Measurements from ENCODE around the gene ATR. TPM values are rescaled to one million over a fixed set of nuclear protein-coding genes. Genes with fewer than 3 reads are reported as not detected.
"Not testable (repeated sequence)": the region's sequence is repeated elsewhere in the genome, so short reads cannot be mapped to it uniquely, and the experiment has no call there.

The ATR gene
- total RNA-seq, 1 donor from 2014 or later, result 36.1 TPM

DNA sequence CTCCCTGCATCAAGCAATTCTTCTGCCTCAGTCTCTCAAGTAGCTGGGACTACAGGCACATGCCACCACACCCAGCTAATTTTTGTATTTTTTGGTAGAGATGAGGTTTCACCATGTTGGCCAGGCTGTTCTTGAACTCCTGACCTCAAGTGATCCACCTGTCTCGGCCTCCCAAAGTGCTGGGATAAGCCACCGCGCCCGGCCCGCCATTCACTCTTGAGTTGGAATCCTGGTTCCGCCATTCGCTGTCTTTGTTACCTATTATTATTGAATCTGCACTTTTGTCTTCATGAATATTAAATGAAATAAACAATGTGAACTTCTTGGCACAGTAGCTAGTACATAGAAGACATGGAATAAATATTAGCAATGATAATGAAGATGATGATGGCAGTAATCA lies 13.7 kb upstream of the ATR start:
- DNase-seq, result not testable (repeated sequence)

DNA sequence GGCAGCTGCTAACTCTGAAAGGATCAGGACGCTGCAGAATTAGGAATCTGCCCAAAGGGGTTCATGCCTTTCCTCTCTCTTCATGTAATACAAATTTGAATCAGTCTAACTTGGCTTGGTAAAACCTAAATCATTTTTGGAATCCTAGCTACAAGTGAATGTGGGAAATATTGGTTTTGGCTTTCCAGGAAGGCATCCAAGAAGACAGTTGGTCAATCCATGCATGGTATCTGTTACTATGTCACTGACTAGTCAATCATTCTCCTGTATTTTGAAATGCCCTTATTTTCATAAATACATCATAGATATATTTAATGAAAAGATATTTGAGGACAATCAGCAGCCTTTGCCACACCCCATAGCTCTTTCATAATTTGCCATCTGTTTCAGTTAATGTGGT lies 10.2 kb upstream of the ATR start:
- DNase-seq, result no peak

DNA sequence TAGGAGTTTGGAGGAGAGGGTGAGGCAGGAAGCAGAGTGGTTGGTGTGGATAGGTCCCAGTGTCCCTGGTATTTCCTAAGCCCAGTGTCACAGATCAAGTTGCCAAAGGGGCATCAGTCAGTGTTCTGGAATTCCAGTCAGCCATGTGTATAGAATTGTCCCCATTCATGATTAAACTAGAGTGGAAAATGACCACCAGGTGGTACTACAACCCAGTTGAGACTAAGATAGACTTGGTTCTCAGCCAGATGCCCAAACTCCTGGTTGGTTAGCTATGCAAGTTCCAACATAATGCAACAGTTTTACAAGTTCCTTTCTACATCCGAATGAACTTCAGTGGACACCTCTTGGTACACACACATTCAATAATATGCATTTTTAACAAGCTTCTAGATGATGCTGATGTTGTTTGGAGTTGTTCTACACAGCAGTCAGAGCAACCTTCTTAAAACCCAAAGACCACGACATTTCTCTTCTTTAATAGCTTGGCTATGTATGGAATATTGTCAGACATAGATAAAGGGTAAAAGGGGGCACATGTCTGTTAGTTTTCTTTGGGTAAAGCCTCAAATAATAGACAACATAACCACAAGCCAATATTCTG lies 8.4 kb upstream of the ATR start:
- peak; percentile 85 for DNase-seq

DNA sequence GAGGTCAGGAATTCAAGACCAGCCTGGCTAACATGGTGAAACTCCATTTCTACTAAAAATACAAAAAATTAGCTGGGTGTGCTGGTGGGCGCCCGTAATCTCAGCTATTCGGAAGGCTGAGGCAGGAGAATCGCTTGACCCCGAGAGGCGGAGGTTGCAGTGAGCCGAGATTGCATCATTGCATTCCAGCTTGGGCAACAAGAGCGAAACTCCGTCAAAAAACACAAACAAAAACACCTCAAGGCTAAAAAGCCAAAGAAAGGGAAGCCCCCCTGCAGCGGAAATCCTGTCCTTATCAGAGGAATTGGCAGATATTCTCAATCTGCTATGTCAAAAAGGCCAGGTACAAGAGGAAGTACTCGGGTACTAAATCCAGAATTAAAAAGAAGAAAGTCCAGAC lies 2.5 kb upstream of the ATR start:
- not testable (repeated sequence) for DNase-seq

DNA sequence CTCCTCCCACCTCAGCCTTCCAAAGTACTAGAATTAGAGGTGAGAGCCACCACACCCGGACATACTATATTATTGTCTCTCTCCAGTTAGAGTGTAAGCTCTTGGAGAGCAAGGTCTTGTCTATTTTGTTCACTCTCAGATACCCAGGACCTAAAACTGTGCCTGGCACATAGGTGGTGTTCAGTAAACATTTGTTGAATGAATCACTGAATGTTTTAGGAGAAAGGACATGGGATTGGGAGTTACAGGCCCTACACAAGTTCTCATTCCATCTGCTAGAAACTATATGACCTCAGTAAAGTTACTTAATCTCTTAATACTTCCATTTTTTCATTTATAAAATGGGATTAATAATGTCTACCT lies 1.5 kb upstream of the ATR start:
- DNase-seq, result no peak

DNA sequence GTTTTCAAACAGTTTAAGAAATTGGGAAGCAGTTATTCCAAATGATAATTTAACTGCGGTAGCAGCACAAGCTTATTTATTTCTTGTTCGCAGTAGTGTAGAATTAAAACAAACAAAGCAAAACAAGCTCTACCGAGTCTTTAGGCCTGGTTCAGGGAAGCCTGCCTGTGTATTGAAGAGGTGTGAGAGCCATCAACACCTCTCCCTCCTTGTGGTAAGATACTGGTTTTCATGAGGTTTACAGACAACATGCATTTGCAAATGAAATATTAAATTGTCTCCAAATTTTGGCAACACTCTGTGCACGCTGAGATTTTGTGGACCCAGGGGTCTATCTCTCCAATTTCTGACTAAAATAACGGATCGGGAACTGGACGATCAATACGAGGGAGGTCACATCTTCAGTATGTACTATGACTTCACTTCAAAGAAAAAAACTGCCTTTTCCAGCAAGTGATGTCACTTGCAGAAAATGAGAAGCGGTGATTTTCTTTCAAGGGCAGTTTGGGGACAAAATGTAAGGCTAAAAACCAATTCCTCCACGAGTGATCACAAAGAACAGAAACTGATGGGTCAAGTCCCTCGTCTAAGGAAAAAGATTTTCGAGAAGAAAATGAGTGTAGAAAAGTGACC lies 721 bp downstream of the ATR start:
- DNase-seq, result no peak

DNA sequence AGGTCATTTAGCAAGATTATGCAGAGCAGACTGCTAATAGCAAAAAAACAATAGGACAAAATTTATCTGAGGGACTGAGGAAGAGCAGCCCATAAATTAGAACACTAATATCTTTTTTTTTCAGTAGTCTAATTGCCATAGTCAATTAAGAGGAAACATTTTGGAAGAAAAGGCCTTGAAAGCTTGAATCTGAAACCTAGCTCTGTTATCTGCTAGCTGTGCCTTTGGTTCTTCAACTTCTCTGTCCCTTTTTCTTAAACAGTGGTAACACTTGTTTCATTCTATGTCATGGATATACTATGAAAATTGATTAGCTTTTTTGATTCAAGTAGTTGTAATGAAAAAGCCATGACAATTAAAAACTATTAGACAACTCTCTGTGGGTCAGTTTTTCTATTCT lies 1.7 kb downstream of the ATR start:
- DNase-seq, result no peak

DNA sequence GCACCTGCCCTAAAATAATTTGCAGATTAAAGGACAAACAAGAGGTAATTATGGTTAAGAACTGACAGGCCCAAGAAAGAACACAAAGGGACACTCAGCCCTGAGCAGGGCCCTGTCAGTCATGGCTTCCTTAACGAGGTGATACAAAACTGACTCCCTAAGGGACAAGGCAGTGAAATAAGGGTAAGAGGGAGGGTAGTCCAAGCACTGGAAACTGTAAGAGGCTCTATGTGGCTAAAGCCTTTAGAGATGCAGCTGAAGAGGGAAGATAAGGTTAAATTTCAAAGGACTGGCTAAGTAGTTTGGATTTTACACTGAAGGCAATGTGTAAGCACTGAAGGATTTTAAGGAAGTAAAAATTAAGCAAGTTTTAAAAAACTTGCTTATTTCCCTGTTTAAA lies 3.9 kb downstream of the ATR start:
- DNase-seq, result no peak

DNA sequence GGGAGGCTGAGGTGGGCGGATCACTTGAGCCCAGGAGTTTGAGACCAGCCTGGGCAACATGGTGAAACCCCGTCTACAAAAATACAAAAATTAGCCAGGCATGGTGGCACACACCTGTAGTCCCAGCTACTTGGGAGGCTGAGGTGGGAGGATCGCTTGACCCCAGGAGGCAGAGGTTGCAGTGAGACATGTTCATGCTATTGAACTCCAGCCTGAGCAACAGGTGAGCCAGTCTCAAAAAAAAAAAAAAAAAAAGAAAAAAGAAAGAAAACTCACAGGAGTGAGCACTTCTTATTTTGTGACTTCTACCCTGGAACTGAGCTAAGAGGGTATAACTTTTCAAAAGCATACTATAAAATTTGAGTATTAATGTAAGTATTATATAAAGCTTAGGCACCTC lies 4.3 kb downstream of the ATR start:
- not testable (repeated sequence) for DNase-seq

DNA sequence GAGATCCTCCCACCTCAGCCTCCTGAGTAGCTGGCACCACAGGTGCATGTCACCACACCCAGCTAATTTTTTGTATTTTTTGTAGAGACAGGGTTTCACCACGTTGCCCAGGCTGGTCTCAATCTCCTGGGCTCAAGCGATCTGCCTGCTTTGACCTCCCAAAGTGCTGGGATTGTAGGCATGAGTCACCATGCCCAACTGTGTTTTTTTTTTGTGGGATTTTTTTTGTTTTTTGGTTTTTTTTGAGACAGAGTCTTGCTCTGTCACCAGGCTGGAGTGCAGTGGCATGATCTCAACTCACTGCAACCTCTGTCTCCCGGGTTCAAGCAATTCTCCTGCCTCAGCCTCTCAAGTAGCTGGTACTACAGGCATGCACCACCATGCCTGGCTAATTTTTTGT lies 9.1 kb downstream of the ATR start:
- not testable (repeated sequence) for DNase-seq

DNA sequence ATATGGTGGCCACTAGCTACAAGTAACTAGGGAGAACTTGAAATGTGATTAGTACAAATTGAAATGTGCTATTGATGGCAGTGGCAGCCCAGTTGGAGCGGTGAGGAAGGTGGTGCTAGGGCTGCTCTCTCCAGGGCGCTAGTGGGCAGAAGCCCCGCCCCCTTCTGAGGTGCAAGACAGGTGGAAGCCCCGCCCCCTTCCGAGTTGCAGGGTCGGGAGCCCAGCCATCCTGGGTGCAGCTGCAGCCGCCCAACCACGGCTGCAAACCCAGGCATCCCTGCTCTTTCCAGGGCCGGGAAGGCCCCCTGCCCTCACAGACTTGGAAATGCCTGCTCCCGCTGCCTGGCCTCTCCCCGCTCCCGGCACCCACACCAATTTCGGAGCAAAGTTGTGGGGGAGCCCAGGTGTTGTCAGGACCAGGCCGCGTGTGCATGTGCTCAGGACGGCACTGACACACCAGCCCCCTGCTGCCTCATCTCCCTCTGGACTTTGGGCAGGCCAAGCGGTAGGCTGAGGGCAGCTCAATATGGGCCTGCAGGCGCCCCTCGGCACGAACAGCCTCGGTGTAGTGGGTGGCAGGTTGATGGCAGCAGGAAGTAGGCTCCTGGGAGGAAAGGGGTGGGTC lies 10.0 kb downstream of the ATR start:
- DNase-seq, result no peak

DNA sequence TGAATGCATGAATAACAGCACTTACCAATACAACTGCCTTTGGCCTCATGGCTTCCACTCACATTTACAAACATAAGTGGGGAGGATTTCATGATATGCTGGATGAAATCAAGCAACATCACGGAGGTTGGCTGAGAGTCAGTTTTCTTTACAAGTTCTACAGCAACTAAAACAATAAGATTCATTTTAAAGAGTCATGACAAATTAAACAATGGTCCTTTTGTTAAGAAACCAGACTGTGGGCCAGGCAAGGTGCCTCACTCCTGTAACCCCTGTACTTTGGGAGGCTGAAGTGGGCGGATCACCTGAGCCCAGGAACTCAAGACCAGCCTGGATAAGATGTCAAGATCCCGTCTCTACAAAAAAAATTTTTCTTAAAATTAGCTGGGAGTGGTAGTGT lies 12.4 kb downstream of the ATR start:
- no peak for DNase-seq

DNA sequence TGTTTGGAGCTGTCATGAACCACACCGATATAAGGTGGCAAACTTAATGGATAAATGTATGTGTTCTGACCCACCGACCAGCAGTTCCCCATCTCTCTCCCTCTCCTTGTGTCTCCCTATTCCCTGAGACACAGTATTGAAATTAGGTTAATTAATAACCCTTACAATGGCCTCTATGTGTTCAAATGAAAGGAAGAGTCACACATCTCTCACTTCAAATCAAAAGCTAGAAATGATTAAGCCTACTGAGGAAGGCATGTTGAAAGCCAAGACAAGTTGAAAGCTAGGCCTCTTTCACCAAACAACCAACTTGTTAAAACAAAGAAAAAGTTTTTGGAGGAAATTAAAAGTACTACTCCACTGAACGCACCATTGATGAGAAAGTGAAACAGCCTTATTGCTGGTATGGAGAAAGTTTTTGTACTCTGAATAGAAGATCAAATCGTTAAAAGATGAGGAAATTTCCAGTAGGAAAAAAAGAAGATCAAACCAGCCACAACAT lies 15.0 kb downstream of the ATR start:
- DNase-seq, result no peak

DNA sequence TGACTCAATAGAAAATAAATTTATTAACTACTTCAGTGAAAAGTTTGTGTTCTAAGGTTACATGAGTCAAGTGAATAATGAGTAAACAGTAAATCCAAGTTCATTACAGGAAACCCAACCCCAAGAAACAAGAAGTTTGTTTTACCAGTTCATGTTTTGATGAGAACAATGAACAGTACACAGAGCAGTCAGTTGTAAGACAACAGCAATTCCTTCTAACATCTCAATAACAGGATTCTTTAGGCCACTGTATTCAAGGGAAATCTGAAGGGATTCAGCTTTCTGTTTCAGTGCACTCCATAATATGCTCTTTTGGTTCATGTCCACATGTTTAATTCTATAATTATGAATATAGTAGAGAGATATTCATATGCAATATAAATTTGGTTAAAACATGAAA lies 18.4 kb downstream of the ATR start:
- DNase-seq, result no peak

DNA sequence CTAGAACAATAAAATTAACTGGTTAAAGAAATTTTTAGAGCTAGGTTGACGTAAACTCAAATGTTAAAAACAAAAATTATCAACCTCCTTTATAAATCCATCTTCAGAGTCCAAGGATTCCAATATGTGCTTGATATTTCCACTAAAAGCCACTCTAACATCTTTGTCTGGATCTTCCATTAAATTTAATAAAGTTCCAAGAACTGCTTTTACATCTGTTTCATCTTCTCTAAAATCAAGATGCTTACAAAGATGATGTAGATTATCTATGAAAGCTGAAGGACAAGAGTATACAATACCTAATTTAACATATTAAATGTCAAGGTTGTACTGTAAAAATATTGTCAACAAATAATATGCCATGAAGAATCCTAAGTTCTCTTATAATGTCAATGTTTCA lies 24.8 kb downstream of the ATR start:
- no peak for DNase-seq

DNA sequence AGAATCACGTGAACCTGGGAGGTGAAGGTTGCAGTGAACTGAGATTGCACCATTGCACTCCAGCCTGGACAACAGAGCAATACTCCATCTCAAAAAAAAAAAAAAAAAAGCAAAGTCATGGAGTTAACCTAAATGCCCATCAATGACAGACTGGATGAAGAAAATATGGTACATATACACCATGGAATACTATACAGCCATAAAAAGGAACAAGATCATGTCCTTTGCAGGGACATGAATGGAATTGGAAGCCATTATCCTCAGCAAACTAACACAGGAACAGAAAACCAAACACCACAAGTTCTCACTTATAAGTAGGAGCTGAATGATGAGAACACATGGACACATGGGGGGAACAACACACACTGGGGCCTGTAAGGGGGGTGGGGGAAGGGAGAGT lies 26.0 kb downstream of the ATR start:
- DNase-seq, result not testable (repeated sequence)

DNA sequence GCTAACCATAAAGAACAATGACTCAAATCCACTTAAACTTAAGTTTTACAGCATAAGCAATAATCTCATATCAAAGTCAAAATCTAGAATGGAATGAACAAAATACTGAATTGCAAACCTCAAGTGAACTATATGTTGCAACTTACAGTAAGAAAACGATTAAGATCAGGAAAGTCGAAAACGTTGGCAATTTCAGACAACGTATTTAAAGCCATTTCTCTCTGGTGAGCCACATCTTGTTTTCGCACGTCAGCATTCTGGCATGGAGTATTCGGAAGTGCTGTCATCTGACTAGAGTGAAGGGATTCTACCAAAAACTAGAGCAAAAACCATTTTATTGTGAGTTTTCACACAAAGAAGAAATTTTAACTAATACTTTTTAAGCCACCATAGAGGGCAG lies 28.5 kb downstream of the ATR start:
- no peak for DNase-seq

DNA sequence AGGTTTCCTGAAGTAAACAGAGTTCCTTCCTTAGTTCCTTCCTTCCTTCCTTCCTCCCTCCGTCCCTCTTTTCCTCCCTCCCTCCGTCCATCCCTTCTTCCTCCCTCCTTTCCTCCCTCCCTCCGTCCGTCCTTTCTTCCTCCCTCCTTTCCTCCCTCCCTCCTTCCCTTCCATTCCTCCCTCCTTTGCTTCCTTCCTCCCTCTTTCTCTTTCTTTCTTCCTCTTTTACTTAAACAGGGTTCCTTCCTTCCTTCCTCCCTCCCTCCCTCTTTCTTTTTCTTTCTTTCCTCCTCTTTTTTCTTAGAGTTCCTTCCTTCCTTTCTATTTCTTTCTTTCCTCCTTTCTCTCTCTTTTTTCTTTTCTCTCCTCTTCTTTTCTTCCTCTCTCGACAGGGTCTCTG lies 35.2 kb downstream of the ATR start:
- no peak for DNase-seq

DNA sequence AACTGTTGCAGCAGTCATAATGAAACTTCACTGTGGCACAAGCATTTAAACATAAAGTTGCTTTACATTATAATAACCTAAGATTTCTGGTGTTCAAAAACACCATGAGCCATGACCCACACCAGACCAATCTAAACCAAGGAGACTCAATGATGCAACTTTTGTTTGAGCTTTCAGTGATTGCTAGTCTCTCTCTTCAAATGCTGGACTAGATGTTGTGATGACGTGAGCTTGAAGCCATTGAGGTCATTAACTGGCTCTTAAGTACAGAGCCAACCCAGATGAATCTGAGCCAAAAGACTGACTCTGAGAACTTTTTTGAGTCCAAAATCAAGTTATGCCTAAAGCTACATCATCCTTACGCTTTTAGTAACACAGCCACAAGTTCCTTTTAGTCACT lies 36.5 kb downstream of the ATR start:
- DNase-seq, result no peak

DNA sequence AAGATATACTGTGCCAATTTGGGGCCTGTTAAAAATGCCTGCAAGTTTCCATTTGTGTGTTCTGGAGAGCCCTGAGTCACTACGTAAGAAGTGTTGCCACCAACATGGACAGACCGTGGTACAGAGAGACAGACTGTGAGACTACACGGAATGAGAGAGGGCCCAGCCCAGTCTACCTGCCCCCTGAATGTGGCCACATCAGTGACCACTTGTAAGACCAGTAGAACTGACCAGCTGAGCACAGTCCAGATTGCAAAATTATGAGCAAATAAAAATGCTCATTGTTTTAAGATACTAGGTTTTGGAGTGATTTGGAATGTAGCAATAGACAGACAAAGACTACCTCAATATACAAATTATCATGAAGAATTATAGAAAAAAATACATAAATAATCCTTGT lies 42.0 kb downstream of the ATR start:
- no peak for DNase-seq

DNA sequence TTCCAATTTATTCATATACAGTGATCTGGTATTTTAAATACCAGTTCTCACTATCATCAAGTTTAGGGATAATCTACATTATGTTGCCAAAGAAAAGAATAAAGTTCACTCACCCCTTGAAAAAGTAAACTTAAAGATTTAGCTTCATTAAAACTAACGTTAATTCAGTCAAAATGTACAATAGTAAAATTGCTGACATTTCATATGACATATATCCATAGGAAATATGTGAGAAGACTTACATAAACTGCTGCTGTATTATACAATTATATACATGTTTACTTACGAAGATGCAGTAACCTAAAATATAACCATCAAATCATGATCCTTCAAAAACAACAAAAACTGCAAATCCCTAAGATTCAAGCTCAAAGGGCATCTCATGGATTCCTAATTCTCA lies 44.0 kb downstream of the ATR start:
- no peak for DNase-seq

DNA sequence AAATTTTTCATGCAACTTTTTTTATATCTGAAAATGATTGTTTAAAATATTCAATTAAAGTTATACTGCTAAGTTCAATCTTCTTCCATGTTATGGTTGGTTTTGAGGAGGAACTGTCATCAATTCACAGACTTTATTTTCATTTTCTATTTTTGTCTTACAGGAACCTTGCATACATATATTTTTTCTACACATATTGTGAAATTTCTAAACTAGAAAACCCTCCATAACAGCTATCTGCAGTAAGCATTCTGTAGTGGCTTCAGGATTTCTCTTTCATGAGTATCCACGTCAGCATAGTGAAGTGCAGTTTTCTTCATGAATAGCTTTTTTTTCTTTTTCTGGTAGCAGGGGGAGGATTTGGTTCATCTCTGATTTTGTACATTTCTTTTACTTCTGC lies 48.2 kb downstream of the ATR start:
- no peak for DNase-seq

DNA sequence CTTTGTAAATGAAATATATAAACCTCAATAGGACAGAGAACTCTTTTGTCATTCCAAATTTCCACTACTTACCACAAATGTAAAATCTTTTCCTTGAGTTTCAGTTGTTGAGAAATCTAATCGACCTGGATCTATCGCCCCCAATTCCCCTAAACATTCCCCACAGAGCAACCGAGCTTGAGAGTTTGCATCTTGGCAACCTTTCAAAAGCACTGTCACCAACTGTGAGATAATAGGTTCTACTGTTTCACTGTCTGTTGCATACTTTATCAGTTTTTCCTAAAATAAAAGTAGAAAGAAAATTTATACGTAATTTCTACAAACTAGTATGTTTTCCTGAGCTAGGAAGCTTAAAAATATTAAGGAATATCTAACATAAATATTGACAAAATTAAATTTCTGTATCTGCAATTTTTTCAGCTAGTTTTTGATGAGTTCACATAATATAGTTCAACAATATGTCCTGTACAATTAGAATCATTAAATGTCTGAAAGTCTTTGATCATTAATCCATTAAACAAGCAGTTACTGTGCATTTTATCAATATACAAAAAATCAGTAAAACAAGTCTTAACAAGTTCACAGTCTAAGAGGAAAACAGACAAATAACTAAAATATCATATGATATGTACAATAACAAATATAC lies 54.5 kb downstream of the ATR start:
- no peak for DNase-seq

DNA sequence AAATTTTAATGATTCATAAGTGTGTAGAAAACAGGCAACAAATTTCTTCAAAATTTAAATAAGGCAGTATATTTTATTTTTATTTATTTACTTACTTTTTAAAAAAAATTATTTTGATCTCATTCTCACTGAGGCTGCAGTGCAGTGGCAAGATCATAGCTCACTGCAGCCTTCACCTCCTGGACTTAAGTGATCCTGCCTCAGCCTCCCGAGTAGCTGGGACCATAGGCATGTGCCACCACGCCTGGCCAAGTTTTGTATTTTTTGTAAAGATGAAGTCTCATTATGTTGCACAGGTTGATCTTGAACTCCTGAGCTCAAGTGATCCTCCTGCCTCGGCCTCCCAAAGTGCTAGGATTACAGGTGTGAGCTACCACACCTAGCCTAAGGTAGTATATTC lies 69.5 kb downstream of the ATR start:
- DNase-seq, result no peak
